ENCODE results near the gene NEDD4L.

DNA sequence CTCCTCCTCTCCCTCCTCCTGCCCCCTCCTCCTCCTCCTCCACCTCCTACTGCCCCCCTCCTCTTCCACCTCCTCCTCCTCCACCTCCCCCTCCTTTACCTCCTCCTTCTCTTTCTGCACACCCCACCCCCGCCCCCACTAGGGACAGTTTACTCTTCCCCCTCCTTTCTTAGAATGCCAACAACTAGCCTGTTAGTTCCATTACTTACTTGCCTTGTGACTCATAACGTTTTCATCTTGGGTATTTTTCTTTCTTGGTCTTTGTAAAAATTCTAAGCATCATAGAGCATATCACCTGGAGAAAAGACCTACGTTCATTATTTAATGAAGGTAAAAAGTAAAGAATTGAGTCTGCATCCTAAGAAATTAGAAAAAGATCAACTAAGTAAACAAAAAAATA is 165.3 kb downstream of the NEDD4L start:
- TF ChIP-seq POLR2AphosphoS5 (IDR thresholded peaks at IDR 0.05; ENCODE audit: low read depth, low read length) (no peak), NFIC (IDR thresholded peaks at IDR 0.05; ENCODE audit: borderline replicate concordance) (0 out of 2 replicates have a peak, but pooled peaks have one; percentile 4), SMC3 (IDR thresholded peaks at IDR 0.05; ENCODE audit: low read depth, low read length) (no peak), TCF12 (IDR thresholded peaks at IDR 0.05) (peak; percentile 56; the same call in 1 of the 2 replicates)
- TF ChIP-seq, protein P1, sequence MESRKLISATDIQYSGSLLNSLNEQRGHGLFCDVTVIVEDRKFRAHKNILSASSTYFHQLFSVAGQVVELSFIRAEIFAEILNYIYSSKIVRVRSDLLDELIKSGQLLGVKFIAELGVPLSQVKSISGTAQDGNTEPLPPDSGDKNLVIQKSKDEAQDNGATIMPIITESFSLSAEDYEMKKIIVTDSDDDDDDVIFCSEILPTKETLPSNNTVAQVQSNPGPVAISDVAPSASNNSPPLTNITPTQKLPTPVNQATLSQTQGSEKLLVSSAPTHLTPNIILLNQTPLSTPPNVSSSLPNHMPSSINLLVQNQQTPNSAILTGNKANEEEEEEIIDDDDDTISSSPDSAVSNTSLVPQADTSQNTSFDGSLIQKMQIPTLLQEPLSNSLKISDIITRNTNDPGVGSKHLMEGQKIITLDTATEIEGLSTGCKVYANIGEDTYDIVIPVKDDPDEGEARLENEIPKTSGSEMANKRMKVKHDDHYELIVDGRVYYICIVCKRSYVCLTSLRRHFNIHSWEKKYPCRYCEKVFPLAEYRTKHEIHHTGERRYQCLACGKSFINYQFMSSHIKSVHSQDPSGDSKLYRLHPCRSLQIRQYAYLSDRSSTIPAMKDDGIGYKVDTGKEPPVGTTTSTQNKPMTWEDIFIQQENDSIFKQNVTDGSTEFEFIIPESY (IDR thresholded peaks at IDR 0.05; ENCODE audit: borderline replicate concordance, low read depth), result no peak
- TF ChIP-seq, protein P2, sequence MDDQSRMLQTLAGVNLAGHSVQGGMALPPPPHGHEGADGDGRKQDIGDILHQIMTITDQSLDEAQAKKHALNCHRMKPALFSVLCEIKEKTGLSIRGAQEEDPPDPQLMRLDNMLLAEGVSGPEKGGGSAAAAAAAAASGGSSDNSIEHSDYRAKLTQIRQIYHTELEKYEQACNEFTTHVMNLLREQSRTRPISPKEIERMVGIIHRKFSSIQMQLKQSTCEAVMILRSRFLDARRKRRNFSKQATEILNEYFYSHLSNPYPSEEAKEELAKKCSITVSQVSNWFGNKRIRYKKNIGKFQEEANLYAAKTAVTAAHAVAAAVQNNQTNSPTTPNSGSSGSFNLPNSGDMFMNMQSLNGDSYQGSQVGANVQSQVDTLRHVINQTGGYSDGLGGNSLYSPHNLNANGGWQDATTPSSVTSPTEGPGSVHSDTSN (IDR thresholded peaks at IDR 0.05), result no peak
- TF ChIP-seq, protein P3, sequence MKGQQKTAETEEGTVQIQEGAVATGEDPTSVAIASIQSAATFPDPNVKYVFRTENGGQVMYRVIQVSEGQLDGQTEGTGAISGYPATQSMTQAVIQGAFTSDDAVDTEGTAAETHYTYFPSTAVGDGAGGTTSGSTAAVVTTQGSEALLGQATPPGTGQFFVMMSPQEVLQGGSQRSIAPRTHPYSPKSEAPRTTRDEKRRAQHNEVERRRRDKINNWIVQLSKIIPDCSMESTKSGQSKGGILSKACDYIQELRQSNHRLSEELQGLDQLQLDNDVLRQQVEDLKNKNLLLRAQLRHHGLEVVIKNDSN (IDR thresholded peaks at IDR 0.05; ENCODE audit: borderline replicate concordance, low read depth), result no peak
- TF ChIP-seq, protein P4, sequence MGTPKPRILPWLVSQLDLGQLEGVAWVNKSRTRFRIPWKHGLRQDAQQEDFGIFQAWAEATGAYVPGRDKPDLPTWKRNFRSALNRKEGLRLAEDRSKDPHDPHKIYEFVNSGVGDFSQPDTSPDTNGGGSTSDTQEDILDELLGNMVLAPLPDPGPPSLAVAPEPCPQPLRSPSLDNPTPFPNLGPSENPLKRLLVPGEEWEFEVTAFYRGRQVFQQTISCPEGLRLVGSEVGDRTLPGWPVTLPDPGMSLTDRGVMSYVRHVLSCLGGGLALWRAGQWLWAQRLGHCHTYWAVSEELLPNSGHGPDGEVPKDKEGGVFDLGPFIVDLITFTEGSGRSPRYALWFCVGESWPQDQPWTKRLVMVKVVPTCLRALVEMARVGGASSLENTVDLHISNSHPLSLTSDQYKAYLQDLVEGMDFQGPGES (IDR thresholded peaks at IDR 0.05; ENCODE audit: low read depth, low read length), result no peak

Data from SK-N-SH (cell line).